ENCODE measurements around the gene LRRC27.

The LRRC27 gene

DNA sequence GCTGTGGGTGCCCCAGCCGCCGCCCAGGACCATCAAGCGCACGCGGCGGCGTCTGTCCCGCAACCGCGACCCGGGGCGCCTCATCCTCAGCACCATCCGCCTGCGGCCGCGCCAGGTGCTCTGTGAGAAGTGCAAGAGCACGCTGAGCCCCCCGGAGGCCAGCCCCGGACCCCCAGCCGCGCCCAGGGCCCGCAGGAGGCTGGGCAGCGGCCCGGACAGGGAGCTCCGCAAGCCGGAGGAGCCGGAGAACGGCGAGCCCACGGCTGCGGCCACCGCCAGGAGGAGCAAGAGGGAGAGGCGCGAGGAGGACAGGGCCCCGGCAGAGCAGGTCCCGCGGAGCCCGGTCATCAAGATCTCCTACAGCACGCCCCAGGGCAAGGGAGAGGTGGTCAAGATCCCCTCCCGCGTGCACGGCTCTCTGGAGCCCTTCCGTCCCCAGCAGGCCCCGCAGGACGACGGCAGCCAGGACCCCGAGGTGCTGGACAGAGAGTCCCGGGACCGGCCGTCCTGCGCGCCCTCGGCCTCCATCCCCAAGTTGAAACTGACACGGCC is 73.0 kb downstream of the LRRC27 start:
- no peak for DNase-seq

GRCh38 chr10:132405463-132405991 is 73.5 kb downstream of the LRRC27 start:
- no peak for DNase-seq

GRCh38 chr10:132406181-132406580 is 74.2 kb downstream of the LRRC27 start:
- DNase-seq, result no peak

DNA sequence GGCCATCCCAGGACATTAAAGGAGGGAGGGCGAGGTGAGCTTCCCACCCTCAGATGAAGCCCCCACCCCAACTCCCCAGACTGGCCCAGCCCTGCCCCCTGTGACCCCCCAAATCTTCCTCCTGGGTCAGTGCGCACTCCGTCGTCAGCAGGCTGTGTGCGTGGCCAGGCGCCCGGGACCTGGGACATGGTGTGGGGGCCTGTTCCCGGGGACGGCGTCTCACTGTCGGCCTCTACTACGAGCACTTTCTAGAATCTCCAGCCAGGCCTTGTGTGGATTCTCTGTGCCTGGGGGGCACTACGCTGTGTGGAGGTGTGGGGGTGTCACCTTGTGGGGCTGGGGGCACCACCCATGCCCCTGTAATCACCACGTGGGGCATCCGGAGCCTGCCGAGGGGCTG is 74.8 kb downstream of the LRRC27 start:
- DNase-seq, result no peak

- DNase-seq, result no peak
Measured at GRCh38 chr10:132407243-132407746, 75.3 kb downstream of the LRRC27 start.

GRCh38 chr10:132407846-132408278 is 75.9 kb downstream of the LRRC27 start:
- no peak for DNase-seq

DNA sequence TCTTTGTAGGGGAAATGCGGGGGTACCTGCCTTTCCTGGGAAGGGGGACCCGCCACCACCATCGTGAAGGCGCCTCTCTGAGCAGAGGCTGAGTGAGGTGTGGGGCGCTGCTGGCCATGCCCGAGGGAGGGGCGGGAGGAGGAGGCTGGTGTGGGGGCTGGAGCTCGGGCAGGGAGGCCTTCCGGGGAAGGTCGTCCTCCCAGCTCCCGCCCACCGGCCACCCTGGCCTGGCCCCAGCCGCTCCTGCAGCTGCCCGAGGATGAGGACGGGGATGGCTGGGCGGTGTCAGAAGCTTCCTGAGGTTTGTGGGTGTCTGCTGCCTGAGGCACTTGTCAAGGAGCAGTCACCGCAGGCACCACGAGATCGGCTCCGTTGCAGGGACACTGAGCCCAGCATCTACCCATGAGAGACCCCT is 76.4 kb downstream of the LRRC27 start:
- DNase-seq, result no peak

GRCh38 chr10:132408823-132409666 is 77.1 kb downstream of the LRRC27 start:
- no peak for DNase-seq

- no peak for DNase-seq
Measured at GRCh38 chr10:132409667-132410028, 77.7 kb downstream of the LRRC27 start.

- no peak for DNase-seq
Measured at GRCh38 chr10:132410056-132410778, 78.2 kb downstream of the LRRC27 start.

- no peak for DNase-seq
Measured at GRCh38 chr10:132410779-132411532, 79.0 kb downstream of the LRRC27 start.

DNA sequence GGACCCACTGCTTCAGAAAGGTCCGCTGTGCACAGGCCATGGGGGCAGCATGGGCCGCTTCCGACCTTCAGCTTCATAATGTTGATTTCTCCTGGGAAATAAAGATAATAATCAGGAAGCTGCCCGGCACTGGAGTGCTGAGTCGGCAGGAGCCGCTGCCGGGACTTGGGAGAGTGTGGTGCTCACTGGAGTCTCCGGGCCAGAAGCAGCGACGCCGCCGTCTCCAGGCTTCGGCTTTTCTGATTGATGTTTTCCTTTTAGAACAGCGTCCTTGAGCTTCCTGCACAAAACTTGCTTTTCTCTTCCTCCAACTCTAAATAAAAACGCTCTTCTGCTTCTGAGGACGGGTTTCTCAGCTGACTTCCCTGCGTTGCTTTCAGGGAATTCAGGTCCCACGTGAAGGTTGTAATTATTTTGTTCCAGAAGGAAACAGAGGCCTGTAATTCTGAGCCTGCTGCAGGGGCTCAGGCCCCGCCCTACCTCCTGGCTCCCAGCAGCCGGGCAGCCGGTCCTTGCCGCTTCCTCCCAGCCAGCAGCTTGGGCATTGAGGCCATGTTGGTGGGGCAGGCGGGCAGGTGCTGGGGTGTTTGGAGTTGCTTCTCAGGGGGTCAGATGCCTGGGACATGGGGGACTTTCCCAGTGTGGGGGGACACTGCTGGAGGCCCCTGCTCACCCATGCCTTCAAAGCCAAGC is 79.7 kb downstream of the LRRC27 start:
- no peak for DNase-seq

DNA sequence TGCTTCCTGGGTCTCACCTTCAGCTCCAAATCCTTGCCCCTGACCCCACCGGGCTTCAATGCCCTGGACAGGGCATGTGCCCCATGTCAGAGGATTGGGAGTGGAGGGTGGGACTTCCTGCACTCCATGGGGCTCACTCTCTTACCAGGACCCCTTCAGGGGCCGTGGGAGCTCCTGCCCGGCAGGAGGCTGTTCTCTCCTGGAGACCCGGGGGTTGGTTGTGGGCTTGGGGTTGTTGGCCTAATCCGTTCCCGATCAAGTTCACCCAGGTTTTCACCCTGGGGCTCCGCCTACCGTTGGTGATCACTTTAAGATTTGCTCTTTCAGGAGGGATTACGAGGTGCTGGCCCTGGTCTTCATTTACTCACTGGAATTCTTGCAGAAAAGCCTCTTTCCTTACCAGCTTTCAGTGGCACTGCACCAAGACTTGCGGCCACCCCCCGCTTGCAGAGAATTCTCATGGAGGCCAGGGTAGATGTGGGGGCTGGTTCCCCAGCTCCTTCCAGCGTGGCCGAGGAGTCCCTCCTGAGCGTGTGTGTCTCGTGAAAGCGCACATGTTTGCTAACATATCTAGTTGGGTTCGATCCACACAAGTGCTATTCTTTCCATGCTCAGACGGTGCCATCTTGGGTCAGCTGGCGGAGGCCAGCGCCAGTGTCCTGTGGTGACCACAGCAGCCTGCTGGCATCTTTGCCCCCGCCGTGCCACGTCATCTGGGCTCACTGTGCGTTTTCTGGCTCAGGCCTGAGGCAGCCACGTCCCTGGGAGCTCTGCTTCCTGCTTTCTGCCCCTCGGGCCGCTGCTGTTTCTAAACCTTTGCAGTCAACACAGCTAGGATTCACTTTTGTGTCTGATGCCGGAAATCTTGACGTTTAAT is 80.6 kb downstream of the LRRC27 start:
- no peak for DNase-seq

- DNase-seq, result no peak
Measured at GRCh38 chr10:132413226-132414205, 81.5 kb downstream of the LRRC27 start.

GRCh38 chr10:132414402-132415016 is 82.5 kb downstream of the LRRC27 start:
- DNase-seq, result no peak

DNA sequence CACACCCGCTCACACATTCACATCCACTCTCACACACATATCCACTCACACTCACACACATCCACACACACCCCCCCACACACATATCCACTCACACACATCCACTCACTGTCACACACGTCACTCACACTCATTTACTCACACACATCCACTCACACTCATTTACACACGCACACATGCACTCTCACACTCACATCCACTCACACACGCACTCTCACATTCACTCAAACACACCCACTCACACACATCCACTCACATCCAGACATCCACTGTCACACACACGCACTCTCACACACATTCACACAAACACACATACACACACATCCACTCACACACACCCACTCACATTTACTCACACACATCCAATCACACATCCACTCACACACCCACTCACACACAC is 83.3 kb downstream of the LRRC27 start:
- DNase-seq, result no peak

DNA sequence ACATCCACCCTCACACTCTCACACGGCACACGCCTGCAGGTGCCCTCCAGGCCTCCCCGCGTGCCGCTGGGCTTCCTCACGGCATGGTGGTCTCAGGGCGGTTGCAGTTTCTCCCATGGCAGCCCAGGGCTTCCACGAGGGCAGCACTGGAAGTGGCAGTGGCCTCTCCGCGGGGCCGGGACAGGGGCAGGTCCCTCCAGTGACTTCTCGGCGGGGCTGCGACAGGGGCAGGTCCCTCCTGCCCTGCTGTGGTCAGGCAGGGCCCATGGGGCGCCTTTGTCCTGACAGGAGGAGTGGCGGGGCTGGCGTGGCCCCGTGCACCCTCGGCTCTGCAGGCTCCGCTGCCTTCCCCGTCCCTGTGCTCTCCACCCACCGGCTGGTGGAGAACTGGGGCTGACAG is 84.0 kb downstream of the LRRC27 start:
- DNase-seq, result no peak

GRCh38 chr10:132416566-132417256 is 84.7 kb downstream of the LRRC27 start:
- no peak for DNase-seq
